ENCODE results near the gene PEX26. TPM values are rescaled to one million over a fixed set of nuclear protein-coding genes. Genes with fewer than 3 reads are reported as not detected.

PEX26 gene
- total RNA-seq, 2 experiments from 2014 or later = 17.6 to 43.5 TPM

GRCh38 chr22:18111759-18112330 is 34.1 kb downstream of the PEX26 start:
- H3K4me3 ChIP-seq (ENCODE audit: low read depth, low read length, poor library complexity, severe bottlenecking) = no peak overlapping the region

GRCh38 chr22:18112440-18112839 is 34.6 kb downstream of the PEX26 start:
- TF ChIP-seq, protein P1, sequence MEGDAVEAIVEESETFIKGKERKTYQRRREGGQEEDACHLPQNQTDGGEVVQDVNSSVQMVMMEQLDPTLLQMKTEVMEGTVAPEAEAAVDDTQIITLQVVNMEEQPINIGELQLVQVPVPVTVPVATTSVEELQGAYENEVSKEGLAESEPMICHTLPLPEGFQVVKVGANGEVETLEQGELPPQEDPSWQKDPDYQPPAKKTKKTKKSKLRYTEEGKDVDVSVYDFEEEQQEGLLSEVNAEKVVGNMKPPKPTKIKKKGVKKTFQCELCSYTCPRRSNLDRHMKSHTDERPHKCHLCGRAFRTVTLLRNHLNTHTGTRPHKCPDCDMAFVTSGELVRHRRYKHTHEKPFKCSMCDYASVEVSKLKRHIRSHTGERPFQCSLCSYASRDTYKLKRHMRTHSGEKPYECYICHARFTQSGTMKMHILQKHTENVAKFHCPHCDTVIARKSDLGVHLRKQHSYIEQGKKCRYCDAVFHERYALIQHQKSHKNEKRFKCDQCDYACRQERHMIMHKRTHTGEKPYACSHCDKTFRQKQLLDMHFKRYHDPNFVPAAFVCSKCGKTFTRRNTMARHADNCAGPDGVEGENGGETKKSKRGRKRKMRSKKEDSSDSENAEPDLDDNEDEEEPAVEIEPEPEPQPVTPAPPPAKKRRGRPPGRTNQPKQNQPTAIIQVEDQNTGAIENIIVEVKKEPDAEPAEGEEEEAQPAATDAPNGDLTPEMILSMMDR (conservative IDR thresholded peaks at IDR 0.05; ENCODE audit: low read length) = no peak
- intact Hi-C loops (cut with micrococcal nuclease; ENCODE audit: unreplicated experiment) = no loop called here
- BruUV-seq (replicated peaks) = no TSS peak
- Histone ChIP-seq H2AFZ (ENCODE audit: low read length) (no peak overlapping the region), H3K36me3 (ENCODE audit: insufficient read depth, low read length) (no peaks in the 10 kb centered on the region), H3K4me1 (ENCODE audit: insufficient read depth, low read length, poor library complexity, severe bottlenecking) (peaks cover 12% of the 10 kb centered on the region), H3K9me3 (ENCODE audit: low read length) (no peaks in the 10 kb centered on the region), H3K9me2 (ENCODE audit: insufficient read depth, low read length) (no peaks in the 10 kb centered on the region), H3K4me2 (ENCODE audit: low read length) (no peak overlapping the region), H3K27ac (ENCODE audit: low read depth, low read length, poor library complexity, severe bottlenecking) (no peak overlapping the region), H4K20me1 (ENCODE audit: insufficient read depth, low read length) (no peaks in the 10 kb centered on the region), H3K79me2 (ENCODE audit: insufficient read depth, low read depth, low read length) (no peaks in the 10 kb centered on the region), H3K4me3 (ENCODE audit: low read depth, low read length, poor library complexity, severe bottlenecking) (no peak overlapping the region)
- CTCF ChIA-PET (ENCODE audit: unreplicated experiment) = no interaction called here
- POLR2A ChIA-PET = no interaction called here
- no peak for DNase-seq (ENCODE audit: low spot score)

More at GRCh38 chr22:18111759-18112330, 34.1 kb downstream of the PEX26 start:
- intact Hi-C loops (cut with micrococcal nuclease; ENCODE audit: unreplicated experiment) = no loop called here
- H3K27ac ChIP-seq (ENCODE audit: low read depth, low read length, poor library complexity, severe bottlenecking) = no peak overlapping the region
- no peaks in the 10 kb centered on the region for H4K20me1 ChIP-seq (ENCODE audit: insufficient read depth, low read length)
- CTCF ChIA-PET (ENCODE audit: unreplicated experiment) = no interaction called here
- H3K9me3 ChIP-seq (ENCODE audit: low read length) = no peaks in the 10 kb centered on the region; the same call in 1 of the 2 replicates
- no peak for DNase-seq (ENCODE audit: low spot score)
- H2AFZ ChIP-seq (ENCODE audit: low read length) = no peak overlapping the region
- POLR2A ChIA-PET = no interaction called here
- no TSS peak for BruUV-seq (replicated peaks)
- no peaks in the 10 kb centered on the region for H3K36me3 ChIP-seq (ENCODE audit: insufficient read depth, low read length)
- TF ChIP-seq, protein P1 (conservative IDR thresholded peaks at IDR 0.05; ENCODE audit: low read length) = no peak
- TF ChIP-seq EZH2phosphoT487 (IDR thresholded peaks at IDR 0.05; ENCODE audit: borderline replicate concordance, low read depth, low read length) = no peak
- H3K9me2 ChIP-seq (ENCODE audit: insufficient read depth, low read length) = no peaks in the 10 kb centered on the region
- H3K4me1 ChIP-seq (ENCODE audit: insufficient read depth, low read length, poor library complexity, severe bottlenecking) = peaks cover 12% of the 10 kb centered on the region
- no peak overlapping the region for H3K4me2 ChIP-seq (ENCODE audit: low read length)
- no peaks in the 10 kb centered on the region for H3K79me2 ChIP-seq (ENCODE audit: insufficient read depth, low read depth, low read length)

DNA sequence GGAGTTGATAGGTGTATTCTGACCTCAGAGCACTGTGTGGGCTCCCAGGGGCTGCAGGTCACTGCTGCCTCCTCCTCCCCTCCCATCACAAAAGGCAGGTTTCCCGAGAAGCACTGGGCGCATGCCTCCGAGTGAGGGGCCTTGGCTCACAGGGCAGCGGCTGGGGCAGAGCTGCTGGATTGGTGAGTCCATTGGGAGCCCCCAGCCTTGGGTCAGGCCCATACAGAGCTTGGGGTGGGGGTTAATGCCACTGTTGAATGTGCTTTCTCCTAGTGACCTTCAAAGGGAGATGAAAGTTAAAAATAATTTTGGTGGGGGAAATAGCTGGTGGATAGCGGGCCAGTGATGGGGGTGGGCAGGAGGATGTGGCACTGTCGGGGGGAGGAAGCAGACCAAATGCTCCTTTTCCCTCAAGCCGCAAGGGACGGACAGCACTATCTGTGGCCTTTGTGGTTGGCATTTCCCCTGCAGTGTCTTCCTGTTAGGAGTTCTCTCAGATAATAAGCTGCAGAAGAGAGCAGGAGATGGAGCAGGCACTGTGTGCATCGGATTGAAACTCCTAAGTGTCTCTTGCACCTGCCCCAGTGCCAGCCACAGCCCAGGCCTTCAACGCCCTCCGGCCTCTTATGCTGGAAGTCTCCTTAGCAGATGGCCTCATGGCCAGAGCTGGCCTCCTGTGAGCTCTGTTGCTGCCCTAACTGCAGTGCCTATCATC is 36.0 kb downstream of the PEX26 start:
- Histone ChIP-seq H3K4me1 (ENCODE audit: insufficient read depth, low read length, poor library complexity, severe bottlenecking) (peaks cover 12% of the 10 kb centered on the region), H4K20me1 (ENCODE audit: insufficient read depth, low read length) (no peaks in the 10 kb centered on the region), H3K4me3 (ENCODE audit: low read depth, low read length, poor library complexity, severe bottlenecking) (no peak overlapping the region), H2AFZ (ENCODE audit: low read length) (no peak overlapping the region), H3K4me2 (ENCODE audit: low read length) (no peak overlapping the region), H3K79me2 (ENCODE audit: insufficient read depth, low read depth, low read length) (no peaks in the 10 kb centered on the region), H3K36me3 (ENCODE audit: insufficient read depth, low read length) (no peaks in the 10 kb centered on the region), H3K27ac (ENCODE audit: low read depth, low read length, poor library complexity, severe bottlenecking) (no peak overlapping the region), H3K9me2 (ENCODE audit: insufficient read depth, low read length) (no peaks in the 10 kb centered on the region), H3K9me3 (ENCODE audit: low read length) (no peaks in the 10 kb centered on the region)
- ChIA-PET POLR2A (interaction anchor here (0.6 to 0.7 kb wide), 2 partner anchors 210 to 431 kb away, joined by 3 read pairs; no protein-coding TSS in a partner anchor), CTCF (ENCODE audit: unreplicated experiment) (no interaction called here)
- DNase-seq (ENCODE audit: low spot score) = no peak
- intact Hi-C loops (cut with micrococcal nuclease; ENCODE audit: unreplicated experiment) = no loop called here
- no TSS peak for BruUV-seq (replicated peaks)
- TF ChIP-seq EZH2phosphoT487 (IDR thresholded peaks at IDR 0.05; ENCODE audit: borderline replicate concordance, low read depth, low read length) = no peak
- TF ChIP-seq, protein P1 (conservative IDR thresholded peaks at IDR 0.05; ENCODE audit: low read length) = no peak
